GM21381 (cell line): ENCODE results near the gene SUPT20HL1.

Experiments
- ATAC-seq: cut with Tn5 transposase; IDR thresholded peaks from one replicate; pipeline ENCODE4 v1.9.1; 2021; ENCODE audit warnings: mild to moderate bottlenecking, moderate library complexity; ENCODE audit not compliant: unreplicated experiment

SUPT20HL1 gene

GRCh38 chrX:24395775-24396174, 35.3 kb downstream of the SUPT20HL1 start:
- ATAC-seq = no peak

DNA sequence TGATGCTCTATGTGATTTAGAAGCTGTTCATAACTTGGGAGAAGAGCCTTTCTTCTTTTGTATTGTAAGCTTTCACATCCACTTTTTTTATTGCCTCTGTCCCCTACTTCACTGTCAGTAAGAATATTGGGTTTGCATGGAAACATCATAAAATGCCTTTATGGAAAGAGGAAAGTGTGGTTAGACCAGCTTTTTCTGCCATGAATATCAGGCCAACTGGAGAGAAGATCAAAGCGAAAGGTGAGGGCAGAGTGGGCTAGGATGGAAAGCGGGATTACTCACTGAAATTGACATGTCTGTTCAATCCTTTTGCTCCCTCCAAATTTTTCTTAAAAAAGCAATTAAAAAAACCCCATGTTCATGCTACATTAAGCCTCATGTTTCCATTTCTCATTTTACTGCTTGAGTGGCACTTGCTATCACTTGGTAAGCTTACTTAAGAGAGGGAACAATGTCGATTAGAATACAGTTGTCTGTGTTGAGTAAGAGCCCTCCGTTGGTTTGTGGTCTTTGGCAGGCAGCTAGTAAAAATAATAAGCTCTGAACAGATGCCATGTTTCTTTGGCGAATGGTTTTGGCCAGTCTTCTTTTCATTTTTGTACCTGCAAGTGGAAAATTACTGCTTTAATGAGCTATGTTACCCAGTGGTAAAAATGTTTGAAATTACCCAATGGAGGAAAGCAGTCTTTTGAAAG, 35.9 kb downstream of the SUPT20HL1 start:
- ATAC-seq = no peak

- no peak for ATAC-seq
Observed at GRCh38 chrX:24396931-24397279, 36.5 kb downstream of the SUPT20HL1 start.

DNA sequence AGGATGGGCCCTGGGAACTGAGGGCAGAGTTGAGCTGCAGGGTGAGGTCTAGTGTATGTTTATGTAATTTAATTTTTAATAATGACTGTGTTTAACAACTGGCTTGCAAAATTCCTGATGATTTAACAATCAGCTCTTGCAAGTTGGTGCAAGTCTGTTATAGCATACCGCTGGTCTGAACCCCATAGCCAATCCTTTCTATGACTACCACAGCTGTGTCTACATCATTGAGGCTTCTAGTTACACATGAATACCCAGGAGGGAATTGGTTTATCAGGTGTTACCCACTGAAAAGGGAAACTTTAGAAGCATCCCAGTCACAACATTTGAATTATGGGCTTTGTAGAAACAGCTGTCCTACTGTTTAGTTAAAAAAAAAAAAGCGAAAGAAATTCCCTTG, 38.3 kb downstream of the SUPT20HL1 start:
- no peak for ATAC-seq

GRCh38 chrX:24399550-24399949, 39.1 kb downstream of the SUPT20HL1 start:
- no peak for ATAC-seq

GRCh38 chrX:24405959-24406358, 45.5 kb downstream of the SUPT20HL1 start:
- no peak for ATAC-seq
